ENCODE results near the gene INPP5J.

GRCh38 chr22:31097941-31098631 lies 24.7 kb upstream of the INPP5J start:
- no peak for TF ChIP-seq POLR2A (IDR thresholded peaks at IDR 0.05; ENCODE audit: low read depth, low read length)
- no peak for TF ChIP-seq SPI1 (IDR thresholded peaks at IDR 0.05; ENCODE audit: low read depth, low read length)
